GM13977 (cell line): Measurements from ENCODE around the gene MXD1.

Experiments
- DNase-seq: peaks from one replicate; pipeline ENCODE4 v3.0.0; 2012; ENCODE audit warnings: low spot score
- CTCF ChIP-seq: IDR thresholded peaks from 2 replicates; pipeline ENCODE4 v1.5.1; 2012; ENCODE audit warnings: mild to moderate bottlenecking, control low read depth; ENCODE audit not compliant: insufficient read depth; ENCODE audit errors: extremely low read depth, missing control alignments
- in situ Hi-C: fragments of 300-500 bp; cut with MboI; formaldehyde crosslinking; loops from one replicate; pipeline ENCODE4 v1.12.0; 2022; ENCODE audit warnings: low sequenced_read_pairs, low pct_unique_long_range_greater_than_20kb, mixed read lengths, inconsistent platforms; ENCODE audit not compliant: unreplicated experiment

MXD1 gene

DNA sequence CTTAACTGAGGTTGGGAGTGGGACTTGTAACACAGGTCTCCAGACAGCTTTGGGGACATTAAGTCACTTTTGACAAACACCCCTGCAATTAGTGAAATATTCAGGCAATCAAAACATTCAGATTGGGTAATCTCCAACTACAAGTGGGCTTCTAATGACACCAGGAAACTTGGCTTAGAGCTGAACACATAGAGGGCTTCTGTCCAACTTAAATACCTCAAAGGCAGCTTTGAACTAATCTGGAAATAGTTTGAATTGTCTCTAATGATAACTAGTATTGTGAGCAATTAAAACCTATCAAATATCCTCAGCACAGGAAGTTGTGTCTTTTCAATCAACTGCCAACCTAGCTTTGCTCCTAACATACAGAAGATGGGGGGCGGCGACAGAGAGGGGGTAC lies 51.6 kb downstream of the MXD1 start:
- in situ Hi-C loops: no loop called here
- TF ChIP-seq CTCF: no peak
- no peak for DNase-seq

GRCh38 chr2:69968609-69969008 lies 53.7 kb downstream of the MXD1 start:
- in situ Hi-C loops: no loop called here
- no peak for DNase-seq
- no peak for TF ChIP-seq CTCF

DNA sequence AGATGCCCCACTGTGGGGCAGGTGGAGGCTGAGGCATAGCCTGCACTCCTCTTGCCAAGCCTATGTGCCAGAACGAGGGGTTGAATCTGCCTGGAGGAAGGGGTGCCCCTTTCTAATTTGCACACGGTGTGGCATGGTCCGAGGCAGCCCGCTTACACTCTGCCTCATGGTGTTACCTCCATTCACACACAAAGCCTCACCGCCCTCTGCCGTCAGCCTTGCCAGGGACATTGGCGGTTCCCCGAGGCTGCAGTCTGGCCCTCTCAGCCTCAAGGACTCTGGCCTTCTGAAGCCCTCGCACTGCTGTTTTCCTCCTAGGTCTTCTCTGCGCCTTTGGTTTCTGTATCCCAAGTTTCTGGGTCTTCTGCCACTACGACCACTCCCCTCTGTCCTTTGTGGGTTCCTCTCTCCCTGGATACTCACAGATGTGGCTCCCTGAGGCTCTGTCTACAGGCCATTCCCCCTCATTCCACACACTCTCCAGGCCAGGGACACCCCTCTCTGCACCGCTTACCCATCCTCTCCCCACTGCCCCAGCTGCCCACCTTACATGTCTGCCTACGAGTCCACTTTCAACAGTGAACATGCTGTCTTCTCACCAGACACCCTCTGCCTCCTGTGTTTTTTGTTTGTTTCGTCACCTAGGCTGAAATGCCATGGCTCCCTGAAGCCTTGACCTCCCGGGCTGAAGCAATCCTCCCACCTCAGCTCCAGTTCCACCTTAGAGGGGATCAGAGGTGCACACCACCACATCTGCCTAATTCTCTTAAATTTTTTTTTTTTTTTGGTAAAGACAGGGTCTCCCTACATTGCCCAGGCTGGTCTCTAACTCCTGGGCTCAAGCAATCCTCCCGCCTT lies 54.4 kb downstream of the MXD1 start:
- DNase-seq: no peak
- no peak for TF ChIP-seq CTCF
- in situ Hi-C loops: no loop called here

DNA sequence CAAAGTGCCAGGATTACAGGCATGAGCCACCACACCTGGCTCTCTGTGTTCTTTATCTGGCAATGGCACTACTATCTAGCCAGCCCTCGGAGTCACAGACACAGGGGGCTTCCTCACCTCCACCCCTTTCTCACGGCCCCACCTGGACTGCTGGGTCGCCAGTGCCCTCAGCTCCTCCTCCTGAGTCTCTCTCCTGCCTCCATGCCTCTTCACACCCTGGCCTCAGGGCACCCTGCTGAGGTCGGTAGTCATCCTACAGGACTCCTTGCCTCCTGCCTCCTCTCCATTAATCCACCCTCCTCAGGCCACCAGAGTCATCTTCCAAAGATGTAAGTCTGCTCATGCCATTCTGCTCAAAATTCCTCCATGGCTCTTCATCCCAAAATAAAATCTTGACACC lies 55.1 kb downstream of the MXD1 start:
- TF ChIP-seq CTCF: no peak
- in situ Hi-C loops: no loop called here
- no peak for DNase-seq

DNA sequence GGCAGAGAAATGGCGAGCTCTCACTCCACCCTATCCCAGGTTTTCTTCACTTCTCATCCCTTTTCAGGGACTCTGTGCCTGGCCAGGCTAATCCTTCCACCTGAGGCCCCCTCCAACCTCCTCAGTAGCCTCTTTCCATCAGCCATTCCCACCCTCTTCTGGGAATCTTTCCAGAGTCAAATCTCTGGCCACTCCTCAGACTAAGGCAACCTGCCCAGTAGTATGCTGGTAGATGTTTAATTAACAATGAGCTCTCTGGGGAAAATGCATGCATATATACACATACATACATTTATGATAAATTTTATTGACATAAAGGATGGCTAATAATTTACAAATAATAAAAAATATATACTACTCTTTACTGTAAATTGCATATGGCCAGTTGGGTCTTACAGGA lies 57.9 kb downstream of the MXD1 start:
- no peak for TF ChIP-seq CTCF
- in situ Hi-C loops: no loop called here
- no peak for DNase-seq

DNA sequence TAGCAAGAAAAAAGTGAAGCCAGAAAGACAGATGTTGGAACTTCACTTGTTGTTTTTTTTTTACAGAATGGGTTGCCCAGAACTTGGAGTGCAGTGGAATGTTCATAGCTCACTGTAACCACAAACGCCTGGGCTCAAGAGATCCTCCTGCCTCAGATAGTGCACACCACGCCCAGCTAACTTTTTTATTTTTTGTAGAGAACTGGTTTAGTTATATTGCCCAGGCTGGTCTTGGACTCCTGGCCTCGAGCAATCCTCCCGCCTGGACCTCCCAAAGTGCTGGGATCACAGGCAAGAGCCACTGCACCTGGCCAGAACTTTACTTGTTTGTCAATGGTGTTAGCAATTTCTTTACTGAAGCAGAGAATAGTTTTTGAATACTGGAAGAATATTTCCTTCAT lies 58.4 kb downstream of the MXD1 start:
- in situ Hi-C loops: no loop called here
- no peak for DNase-seq
- no peak for TF ChIP-seq CTCF
